Measurements from ENCODE around the gene PHF21B.
"Not testable (repeated sequence)": the region's sequence is repeated elsewhere in the genome, so short reads cannot be mapped to it uniquely, and the experiment has no call there.

The PHF21B gene

DNA sequence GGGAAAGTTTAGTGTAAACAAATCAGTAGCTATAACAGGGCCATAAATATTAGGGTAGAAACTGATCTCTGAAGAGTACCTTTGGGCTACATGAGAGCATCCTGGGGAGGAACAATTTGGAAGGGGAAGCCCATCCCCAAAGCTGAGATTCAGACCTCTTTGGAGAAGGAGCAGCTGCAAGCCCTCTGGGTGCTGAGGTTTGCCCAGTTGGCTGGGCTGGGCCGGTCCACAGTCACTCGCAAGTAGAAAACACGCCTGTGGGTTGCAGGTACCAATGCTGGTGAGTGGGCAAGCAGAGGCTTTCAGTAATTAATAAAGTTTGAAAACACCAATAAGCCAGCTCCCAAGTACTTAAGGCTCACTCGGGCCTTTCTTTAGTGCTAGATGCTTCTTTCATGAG lies 132.9 kb downstream of the PHF21B start:
- Histone ChIP-seq H3K36me3 (replicated peaks) (no peaks in the 10 kb centered on the region), H3K4me3 (no peak overlapping the region), H3K9me3 (peaks cover 4% of the 10 kb centered on the region; the same call in 1 of the 2 replicates), H3K27me3 (ENCODE audit: low read depth) (no peaks in the 10 kb centered on the region), H3K4me1 (no peaks in the 10 kb centered on the region)
- in situ Hi-C loops (cut with MboI; ENCODE audit: low sequenced_read_pairs), result no loop called here
- DNase-seq (ENCODE audit: low spot score in 2 of 2), result no peak

- no peaks in the 10 kb centered on the region for H3K9me3 ChIP-seq
- no peak overlapping the region for H3K4me3 ChIP-seq
- no peak for DNase-seq (ENCODE audit: low spot score in 2 of 2)
- in situ Hi-C loops (cut with MboI; ENCODE audit: low sequenced_read_pairs), result no loop called here
- no peaks in the 10 kb centered on the region for H3K36me3 ChIP-seq (replicated peaks)
- no peaks in the 10 kb centered on the region for H3K27me3 ChIP-seq (ENCODE audit: low read depth)
- H3K4me1 ChIP-seq, result peaks cover 5% of the 10 kb centered on the region
These were observed 138.0 kb downstream of the PHF21B start for GRCh38 chr22:44871782-44872181.

- DNase-seq (ENCODE audit: low spot score in 2 of 2), result peak in 1 of 2 experiments; percentile 30
- no peak overlapping the region for H3K4me3 ChIP-seq
- in situ Hi-C loops (cut with MboI; ENCODE audit: low sequenced_read_pairs), result no loop called here
- peaks cover 5% of the 10 kb centered on the region for H3K4me1 ChIP-seq
- no peaks in the 10 kb centered on the region for H3K27me3 ChIP-seq (ENCODE audit: low read depth)
- H3K9me3 ChIP-seq, result no peaks in the 10 kb centered on the region
- H3K36me3 ChIP-seq (replicated peaks), result no peaks in the 10 kb centered on the region
These were observed 139.8 kb downstream of the PHF21B start for GRCh38 chr22:44870021-44870420.

GRCh38 chr22:44869196-44869595 lies 140.6 kb downstream of the PHF21B start:
- H3K27me3 ChIP-seq (ENCODE audit: low read depth), result no peaks in the 10 kb centered on the region
- no peak for DNase-seq (ENCODE audit: low spot score in 2 of 2)
- H3K4me3 ChIP-seq, result no peak overlapping the region
- H3K36me3 ChIP-seq (replicated peaks), result no peaks in the 10 kb centered on the region
- peaks cover 5% of the 10 kb centered on the region for H3K4me1 ChIP-seq
- in situ Hi-C loops (cut with MboI; ENCODE audit: low sequenced_read_pairs), result no loop called here
- H3K9me3 ChIP-seq, result no peaks in the 10 kb centered on the region

DNA sequence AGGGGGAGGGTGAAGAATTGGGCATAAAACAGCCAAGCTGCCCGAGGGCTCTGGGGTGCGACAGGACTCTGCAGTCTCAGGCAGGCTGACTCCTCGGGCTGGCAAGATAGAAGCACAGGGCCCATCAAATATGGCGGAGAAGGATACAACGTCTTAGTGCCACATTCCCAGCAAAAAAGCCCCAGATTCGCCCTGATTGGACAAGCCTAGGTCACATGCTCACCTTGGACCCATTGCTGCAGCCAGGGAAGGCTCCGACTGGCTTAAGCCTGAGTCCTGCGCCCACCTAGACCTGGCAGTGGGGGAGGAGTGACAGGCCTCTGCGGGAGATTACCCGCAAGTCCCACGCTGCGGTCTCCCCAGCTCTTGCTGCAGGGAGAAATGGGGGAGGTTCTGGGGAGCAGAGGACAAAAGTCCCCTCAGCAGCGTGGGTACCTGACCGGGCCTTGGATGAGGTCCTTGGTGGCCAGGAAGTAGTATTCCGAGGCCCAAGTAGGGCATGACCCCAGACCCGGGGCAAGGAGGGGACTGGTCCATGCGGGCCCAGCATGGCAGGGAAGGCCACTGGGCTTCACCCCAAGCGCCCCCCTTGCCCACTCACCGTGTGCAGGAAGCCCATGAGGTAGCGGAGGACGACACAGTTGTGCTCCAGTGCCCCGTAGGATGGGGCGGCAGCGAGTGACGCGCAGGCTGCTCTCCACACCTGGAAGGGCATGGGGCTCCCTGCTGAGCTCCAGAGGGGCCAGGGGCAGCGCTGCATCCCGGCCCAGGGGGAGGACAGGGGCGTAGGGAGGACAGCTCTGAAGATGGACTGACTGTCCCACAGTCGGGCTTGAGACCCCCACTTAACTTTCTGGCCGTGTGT lies 144.4 kb downstream of the PHF21B start:
- H3K9me3 ChIP-seq, result no peaks in the 10 kb centered on the region
- H3K4me1 ChIP-seq, result peaks cover 5% of the 10 kb centered on the region
- no peak for DNase-seq (ENCODE audit: low spot score in 2 of 2)
- in situ Hi-C loops (cut with MboI; ENCODE audit: low sequenced_read_pairs), result no loop called here
- H3K4me3 ChIP-seq, result no peak overlapping the region
- H3K27me3 ChIP-seq (ENCODE audit: low read depth), result no peaks in the 10 kb centered on the region
- H3K36me3 ChIP-seq (replicated peaks), result no peaks in the 10 kb centered on the region

DNA sequence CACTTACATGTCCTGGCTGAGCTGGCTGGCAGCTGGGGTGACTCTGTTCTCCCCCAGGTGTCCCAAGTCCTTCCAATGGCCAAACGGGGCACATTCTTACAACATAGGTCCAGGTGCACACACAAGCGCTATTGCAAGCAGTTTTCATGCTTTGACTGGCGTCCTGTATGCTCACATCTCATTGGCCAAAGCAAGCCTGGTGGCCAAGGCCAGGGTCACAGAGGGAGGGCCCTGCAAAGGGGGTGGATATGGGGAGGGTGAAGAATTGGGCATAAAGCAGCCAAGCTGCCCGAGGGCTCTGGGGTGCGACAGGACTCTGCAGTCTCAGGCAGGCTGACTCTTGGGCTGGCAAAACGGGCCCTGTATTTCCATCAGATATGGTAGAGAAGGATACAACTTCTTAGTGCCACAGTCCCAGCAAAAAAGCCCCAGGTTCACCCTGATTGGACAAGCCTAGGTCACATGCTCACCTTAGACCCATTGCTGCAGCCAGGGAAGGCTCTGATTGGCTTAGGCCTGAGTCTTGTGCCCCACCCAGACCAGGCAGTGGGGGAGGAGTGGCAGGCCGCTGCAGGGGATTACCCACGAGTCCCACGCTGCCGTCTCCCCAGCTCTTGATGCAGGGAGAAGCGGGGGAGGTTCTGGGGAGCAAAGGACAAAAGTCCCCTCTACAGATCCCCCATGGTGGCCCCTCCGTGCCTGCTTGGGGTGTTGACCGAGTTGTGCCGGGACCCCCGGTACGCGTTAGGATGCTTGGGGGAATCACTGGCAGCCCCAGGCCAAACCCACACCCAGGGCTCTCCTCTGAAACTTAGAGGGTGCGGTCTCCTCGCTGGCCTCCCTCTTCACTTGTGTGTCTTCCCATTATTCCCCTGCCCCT lies 146.6 kb downstream of the PHF21B start:
- DNase-seq (ENCODE audit: low spot score in 2 of 2), result peak in 1 of 2 experiments; percentile 58
- in situ Hi-C loops (cut with MboI; ENCODE audit: low sequenced_read_pairs), result no loop called here
- H3K4me3 ChIP-seq, result no peak overlapping the region
- H3K27me3 ChIP-seq (ENCODE audit: low read depth), result no peaks in the 10 kb centered on the region
- no peaks in the 10 kb centered on the region for H3K9me3 ChIP-seq
- no peaks in the 10 kb centered on the region for H3K36me3 ChIP-seq (replicated peaks)
- H3K4me1 ChIP-seq, result no peaks in the 10 kb centered on the region

DNA sequence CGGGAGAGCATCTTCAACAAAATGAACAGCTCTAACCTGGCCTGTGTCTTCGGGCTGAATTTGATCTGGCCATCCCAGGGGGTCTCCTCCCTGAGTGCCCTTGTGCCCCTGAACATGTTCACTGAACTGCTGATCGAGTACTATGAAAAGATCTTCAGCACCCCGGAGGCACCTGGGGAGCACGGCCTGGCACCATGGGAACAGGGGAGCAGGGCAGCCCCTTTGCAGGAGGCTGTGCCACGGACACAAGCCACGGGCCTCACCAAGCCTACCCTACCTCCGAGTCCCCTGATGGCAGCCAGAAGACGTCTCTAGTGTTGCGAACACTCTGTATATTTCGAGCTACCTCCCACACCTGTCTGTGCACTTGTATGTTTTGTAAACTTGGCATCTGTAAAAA lies 147.5 kb downstream of the PHF21B start:
- H3K4me3 ChIP-seq, result no peak overlapping the region
- H3K9me3 ChIP-seq, result no peaks in the 10 kb centered on the region
- in situ Hi-C loops (cut with MboI; ENCODE audit: low sequenced_read_pairs), result no loop called here
- H3K36me3 ChIP-seq (replicated peaks), result no peaks in the 10 kb centered on the region
- H3K4me1 ChIP-seq, result no peaks in the 10 kb centered on the region
- no peaks in the 10 kb centered on the region for H3K27me3 ChIP-seq (ENCODE audit: low read depth)
- DNase-seq (ENCODE audit: low spot score in 2 of 2), result no peak

DNA sequence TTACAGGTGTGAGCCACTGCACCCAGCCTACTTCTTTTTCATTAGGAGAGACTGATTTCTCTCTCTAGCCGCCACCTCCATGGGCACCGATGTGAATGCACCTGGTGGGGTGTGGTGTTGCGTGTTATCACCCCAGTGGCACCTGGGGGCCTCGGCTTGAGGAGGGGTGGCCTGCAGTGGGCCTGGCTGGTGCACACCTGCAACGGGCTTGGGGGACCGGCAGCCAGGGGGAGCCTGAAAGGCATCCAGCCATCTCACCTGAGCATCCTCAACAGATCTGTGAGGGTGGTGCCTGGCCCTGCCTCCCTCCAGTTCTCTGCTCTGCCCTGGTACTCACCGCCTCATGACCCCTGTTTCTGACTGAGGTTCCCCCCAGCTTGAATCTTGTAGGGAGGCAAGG lies 148.6 kb downstream of the PHF21B start:
- Histone ChIP-seq H3K36me3 (replicated peaks) (no peaks in the 10 kb centered on the region), H3K9me3 (no peaks in the 10 kb centered on the region), H3K4me1 (no peaks in the 10 kb centered on the region), H3K4me3 (no peak overlapping the region), H3K27me3 (ENCODE audit: low read depth) (no peaks in the 10 kb centered on the region)
- no peak for DNase-seq (ENCODE audit: low spot score in 2 of 2)
- in situ Hi-C loops (cut with MboI; ENCODE audit: low sequenced_read_pairs), result no loop called here

- no peaks in the 10 kb centered on the region for H3K27me3 ChIP-seq (ENCODE audit: low read depth)
- H3K9me3 ChIP-seq, result no peaks in the 10 kb centered on the region
- no peak overlapping the region for H3K4me3 ChIP-seq
- DNase-seq (ENCODE audit: low spot score in 2 of 2), result no peak
- H3K4me1 ChIP-seq, result no peaks in the 10 kb centered on the region
- no peaks in the 10 kb centered on the region for H3K36me3 ChIP-seq (replicated peaks)
- in situ Hi-C loops (cut with MboI; ENCODE audit: low sequenced_read_pairs), result no loop called here
These were observed 149.5 kb downstream of the PHF21B start for GRCh38 chr22:44860311-44860710.

- no peak for DNase-seq (ENCODE audit: low spot score in 2 of 2)
- Histone ChIP-seq H3K9me3 (no peaks in the 10 kb centered on the region), H3K36me3 (replicated peaks) (no peaks in the 10 kb centered on the region), H3K4me3 (no peak overlapping the region), H3K27me3 (ENCODE audit: low read depth) (no peaks in the 10 kb centered on the region), H3K4me1 (no peaks in the 10 kb centered on the region)
- in situ Hi-C loops (cut with MboI; ENCODE audit: low sequenced_read_pairs), result no loop called here
These were observed 150.2 kb downstream of the PHF21B start for GRCh38 chr22:44859641-44860040.

DNA sequence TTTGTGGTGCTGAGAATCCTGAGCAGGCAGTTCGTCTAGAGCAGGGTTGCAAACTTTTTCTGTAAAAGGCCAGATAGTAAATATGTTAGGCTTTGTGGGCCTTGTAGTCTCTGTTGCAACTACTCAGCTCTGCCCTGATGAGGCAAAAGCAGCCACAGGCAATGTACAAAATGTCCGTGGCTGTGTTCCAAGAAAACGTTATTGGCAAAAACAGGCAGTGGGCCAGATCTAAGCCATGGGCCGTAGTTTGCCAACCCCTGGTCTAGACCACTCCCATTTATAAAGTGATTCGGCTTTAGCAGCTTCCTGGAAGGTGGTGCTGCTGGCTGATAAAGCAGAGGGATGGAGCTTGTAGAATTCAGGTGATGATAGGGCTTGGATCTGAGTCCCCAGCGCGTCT lies 151.0 kb downstream of the PHF21B start:
- H3K4me3 ChIP-seq; DNase-seq (ENCODE audit: low spot score in 2 of 2); H3K27me3 ChIP-seq (ENCODE audit: low read depth); H3K36me3 ChIP-seq (replicated peaks); H3K9me3 ChIP-seq; H3K4me1 ChIP-seq; in situ Hi-C loops (cut with MboI; ENCODE audit: low sequenced_read_pairs): not testable (repeated sequence)

GRCh38 chr22:44855855-44856254 lies 153.9 kb downstream of the PHF21B start:
- H3K36me3 ChIP-seq (replicated peaks), result no peaks in the 10 kb centered on the region
- in situ Hi-C loops (cut with MboI; ENCODE audit: low sequenced_read_pairs), result no loop called here
- H3K4me3 ChIP-seq, result no peak overlapping the region
- DNase-seq (ENCODE audit: low spot score in 2 of 2), result no peak
- H3K27me3 ChIP-seq (ENCODE audit: low read depth), result no peaks in the 10 kb centered on the region
- H3K9me3 ChIP-seq, result no peaks in the 10 kb centered on the region
- no peaks in the 10 kb centered on the region for H3K4me1 ChIP-seq

- H3K36me3 ChIP-seq (replicated peaks); DNase-seq (ENCODE audit: low spot score in 2 of 2); H3K9me3 ChIP-seq; H3K27me3 ChIP-seq (ENCODE audit: low read depth); H3K4me1 ChIP-seq; in situ Hi-C loops (cut with MboI; ENCODE audit: low sequenced_read_pairs); H3K4me3 ChIP-seq: not testable (repeated sequence)
These were observed 155.2 kb downstream of the PHF21B start for GRCh38 chr22:44854641-44855040.

GRCh38 chr22:44850946-44851345 lies 158.9 kb downstream of the PHF21B start:
- Histone ChIP-seq H3K36me3 (replicated peaks) (no peaks in the 10 kb centered on the region), H3K4me3 (no peak overlapping the region), H3K27me3 (ENCODE audit: low read depth) (no peaks in the 10 kb centered on the region), H3K4me1 (no peaks in the 10 kb centered on the region), H3K9me3 (no peaks in the 10 kb centered on the region)
- in situ Hi-C loops (cut with MboI; ENCODE audit: low sequenced_read_pairs), result no loop called here
- DNase-seq (ENCODE audit: low spot score in 2 of 2), result no peak
